ENCODE data around the gene NECAB3. TPM values are rescaled to one million over a fixed set of nuclear protein-coding genes. Genes with fewer than 3 reads are reported as not detected.
"Not testable (repeated sequence)": the region's sequence is repeated elsewhere in the genome, so short reads cannot be mapped to it uniquely, and the experiment has no call there.

NECAB3 gene
- total RNA-seq, 1 donor from 2014 or later = 24.1 TPM

DNA sequence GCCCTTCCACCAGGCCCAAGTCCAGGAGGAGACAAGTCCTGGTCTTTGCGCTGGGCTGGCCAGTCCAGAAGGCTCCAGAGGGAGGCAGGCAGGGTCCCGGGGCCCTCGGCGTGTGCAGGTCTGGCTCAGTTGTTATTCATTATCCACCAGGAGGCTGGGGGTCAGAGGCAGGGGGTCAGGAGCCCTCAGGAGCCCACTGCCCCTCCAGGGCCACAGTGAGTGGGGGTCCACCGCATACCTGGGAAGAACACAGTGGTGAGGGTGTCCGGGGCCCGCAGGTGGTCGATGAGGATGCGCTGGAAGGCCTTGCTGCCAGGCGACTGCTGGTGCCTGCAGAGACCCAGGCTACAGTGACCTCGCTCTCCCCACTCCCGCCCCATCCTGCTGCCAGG, 16.5 kb downstream of the NECAB3 start:
- DNase-seq (ENCODE audit: low spot score) = no peak
- intact Hi-C loops (cut with DNase I) = no loop called here
- ATAC-seq = no peak

DNA sequence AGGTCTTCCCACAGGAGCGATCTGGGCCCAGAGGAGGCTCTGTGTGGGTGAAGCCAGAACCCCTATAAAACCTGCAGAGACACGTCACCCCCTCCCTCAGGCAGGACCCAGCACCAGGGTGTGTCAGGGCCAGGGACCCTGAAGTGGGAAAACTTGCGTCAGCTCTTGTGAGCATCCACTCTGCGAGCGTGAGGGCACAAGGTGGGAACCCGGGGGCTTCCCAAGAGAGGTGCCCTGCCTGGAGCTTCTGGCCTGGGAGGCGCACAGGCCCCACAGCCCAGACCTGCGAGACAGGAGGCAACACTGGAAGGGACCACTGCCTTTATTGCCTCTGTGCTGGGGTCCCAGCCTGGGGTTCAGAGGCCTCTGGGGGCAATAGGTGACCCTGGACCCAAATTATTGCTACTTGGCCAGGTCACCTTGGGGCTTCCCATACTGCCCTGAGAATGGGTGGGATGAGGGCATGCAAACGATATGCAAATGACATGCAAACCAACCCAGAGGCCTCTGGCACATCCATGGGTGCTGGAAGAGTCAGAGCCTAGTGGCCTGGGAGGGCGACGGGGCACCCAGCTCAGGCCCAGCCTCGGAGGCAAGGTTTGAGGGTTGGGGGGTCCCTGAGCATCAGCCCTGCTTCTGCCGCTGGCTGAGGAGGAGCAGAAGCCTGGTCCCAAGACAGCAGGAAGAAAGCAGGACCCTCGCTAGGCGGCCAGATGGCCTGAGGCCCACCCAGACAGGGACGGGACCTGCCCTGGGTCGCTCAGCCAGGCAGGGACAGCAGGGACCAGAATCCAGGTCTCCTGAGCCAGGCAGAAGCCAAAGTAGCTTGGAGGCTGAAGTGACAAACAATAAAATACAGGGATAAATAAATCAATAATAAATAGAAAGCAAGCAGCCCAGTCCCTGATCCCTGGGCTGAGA, 17.2 kb downstream of the NECAB3 start:
- DNase-seq (ENCODE audit: low spot score) (no peak), ATAC-seq (no peak)
- intact Hi-C loops (cut with DNase I) = no loop called here

- ATAC-seq (no peak), DNase-seq (ENCODE audit: low spot score) (no peak)
- intact Hi-C loops (cut with DNase I) = no loop called here
These were observed 18.0 kb downstream of the NECAB3 start for GRCh38 chr20:33656010-33656782.

- intact Hi-C loops (cut with DNase I) = no loop called here
- ATAC-seq (no peak), DNase-seq (ENCODE audit: low spot score) (no peak)
These were observed 19.1 kb downstream of the NECAB3 start for GRCh38 chr20:33655164-33655563.

GRCh38 chr20:33654680-33655161, 19.5 kb downstream of the NECAB3 start:
- DNase-seq (ENCODE audit: low spot score) (no peak), ATAC-seq (no peak)
- intact Hi-C loops (cut with DNase I) = no loop called here

DNA sequence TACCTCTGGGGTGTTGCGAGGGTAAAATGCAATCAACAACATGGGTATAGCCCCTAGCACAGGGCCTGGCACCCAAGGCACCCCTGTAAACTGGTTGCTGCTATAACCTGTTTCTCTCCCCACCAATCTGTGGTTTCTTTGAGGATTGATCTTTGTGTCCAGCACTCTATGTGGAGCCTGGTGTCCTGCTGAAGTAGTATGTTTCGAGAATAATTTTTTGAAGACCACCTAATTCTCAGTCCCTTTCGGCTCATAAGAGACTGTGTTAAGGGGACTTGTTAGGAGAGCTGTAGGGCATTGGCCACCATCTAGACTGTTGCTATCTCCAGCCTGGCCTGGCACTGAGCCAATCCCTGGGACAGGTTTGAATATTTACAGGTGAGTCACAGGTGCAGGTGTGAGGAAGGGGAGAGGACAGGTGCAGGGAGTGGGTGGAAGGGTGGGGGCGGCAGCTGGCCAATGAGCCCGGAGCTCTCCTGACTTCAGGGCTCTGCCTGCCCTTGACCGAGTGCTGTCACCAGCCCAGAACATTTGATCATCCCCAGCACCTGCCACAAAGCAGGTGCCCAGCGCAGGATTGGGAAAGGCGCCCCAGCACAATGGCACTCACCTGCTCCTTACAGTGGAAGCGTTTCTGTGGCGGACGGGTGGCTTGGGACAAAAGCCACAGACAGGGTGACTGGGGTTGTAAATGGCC, 20.2 kb downstream of the NECAB3 start:
- DNase-seq (ENCODE audit: low spot score) (no peak), ATAC-seq (no peak)
- intact Hi-C loops (cut with DNase I) = no loop called here

DNA sequence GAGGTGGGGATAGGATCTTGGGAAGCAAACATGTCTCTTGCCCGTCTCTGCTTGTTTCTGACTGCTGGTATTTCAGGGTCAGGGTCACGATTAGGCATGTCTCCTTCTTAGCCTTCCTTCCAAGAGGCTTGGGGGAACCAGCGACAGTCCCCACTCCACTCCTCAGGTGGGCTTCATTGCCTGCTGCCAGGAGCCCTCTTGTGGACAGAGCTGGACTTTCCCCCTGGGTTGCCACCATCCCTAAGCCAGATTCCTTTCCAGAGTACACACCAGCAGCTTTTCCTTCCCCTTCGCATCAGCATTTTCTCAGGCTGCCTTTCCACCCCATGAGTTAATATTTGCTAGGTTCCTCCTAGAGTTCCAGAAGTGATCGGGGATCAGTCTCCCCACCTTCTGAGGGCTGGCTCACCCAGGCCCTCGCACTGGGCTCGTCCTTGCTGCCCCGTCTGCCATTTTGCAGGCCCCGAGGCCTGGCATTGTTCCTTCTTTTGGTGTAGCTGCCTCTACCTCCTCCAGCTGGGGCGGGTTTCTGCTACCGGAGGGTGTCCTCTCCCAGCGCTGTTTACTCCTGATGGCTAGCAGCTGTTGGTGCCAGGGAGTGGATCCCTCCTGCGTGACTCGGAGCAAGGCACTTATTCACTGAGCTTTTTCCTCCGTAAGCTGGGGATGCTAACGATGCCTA, 20.9 kb downstream of the NECAB3 start:
- intact Hi-C loops (cut with DNase I) = no loop called here
- DNase-seq (ENCODE audit: low spot score) (no peak), ATAC-seq (peak; percentile 75)

- no peak for ATAC-seq
- DNase-seq (ENCODE audit: low spot score) = no peak
- intact Hi-C loops (cut with DNase I) = no loop called here
These were observed 22.6 kb downstream of the NECAB3 start for GRCh38 chr20:33651562-33652048.

GRCh38 chr20:33650753-33651561, 23.3 kb downstream of the NECAB3 start:
- intact Hi-C loops (cut with DNase I) = no loop called here
- ATAC-seq (no peak), DNase-seq (ENCODE audit: low spot score) (no peak)

DNA sequence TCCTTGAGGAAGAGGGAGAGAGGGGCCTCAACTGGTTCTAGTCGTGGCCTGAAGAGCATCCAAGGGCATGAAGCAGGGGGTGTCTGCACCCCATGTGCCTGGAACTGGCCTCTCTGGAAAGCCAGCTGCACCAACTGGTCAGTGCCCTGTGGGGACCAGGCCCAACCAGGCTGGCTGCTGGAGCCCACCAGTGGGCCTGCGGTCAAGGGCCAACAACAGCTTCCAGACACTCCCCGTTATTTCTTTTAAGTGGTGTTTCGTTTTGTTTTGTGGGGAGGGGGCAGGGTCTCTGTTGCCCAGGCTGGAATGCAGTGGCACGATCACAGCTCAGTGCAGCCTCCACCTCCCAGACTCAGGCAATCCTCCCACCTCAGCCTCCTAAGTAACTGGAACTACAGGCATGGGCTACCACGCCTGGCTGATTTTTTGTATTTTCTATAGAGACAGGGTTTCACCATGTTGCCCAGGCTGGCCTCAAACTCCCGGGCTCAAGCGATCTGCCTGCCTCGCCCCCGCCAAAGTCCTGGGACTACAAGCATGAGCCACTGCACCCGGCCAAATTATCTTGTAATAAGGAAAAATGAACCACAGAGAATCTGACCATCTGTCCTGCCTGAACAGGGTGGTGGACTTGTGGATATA, 24.0 kb downstream of the NECAB3 start:
- intact Hi-C loops (cut with DNase I) = no loop called here
- DNase-seq (ENCODE audit: low spot score) (no peak), ATAC-seq (no peak)

GRCh38 chr20:33649201-33649681, 25.0 kb downstream of the NECAB3 start:
- DNase-seq (ENCODE audit: low spot score) (peak; percentile 59), ATAC-seq (peak; percentile 39)
- intact Hi-C loops (cut with DNase I) = no loop called here

- DNase-seq (ENCODE audit: low spot score) = no peak
- intact Hi-C loops (cut with DNase I) = no loop called here
- ATAC-seq = no peak
These were observed 25.7 kb downstream of the NECAB3 start for GRCh38 chr20:33648396-33649004.

GRCh38 chr20:33647603-33648395, 26.4 kb downstream of the NECAB3 start:
- peak; percentile 91 for ATAC-seq

DNA sequence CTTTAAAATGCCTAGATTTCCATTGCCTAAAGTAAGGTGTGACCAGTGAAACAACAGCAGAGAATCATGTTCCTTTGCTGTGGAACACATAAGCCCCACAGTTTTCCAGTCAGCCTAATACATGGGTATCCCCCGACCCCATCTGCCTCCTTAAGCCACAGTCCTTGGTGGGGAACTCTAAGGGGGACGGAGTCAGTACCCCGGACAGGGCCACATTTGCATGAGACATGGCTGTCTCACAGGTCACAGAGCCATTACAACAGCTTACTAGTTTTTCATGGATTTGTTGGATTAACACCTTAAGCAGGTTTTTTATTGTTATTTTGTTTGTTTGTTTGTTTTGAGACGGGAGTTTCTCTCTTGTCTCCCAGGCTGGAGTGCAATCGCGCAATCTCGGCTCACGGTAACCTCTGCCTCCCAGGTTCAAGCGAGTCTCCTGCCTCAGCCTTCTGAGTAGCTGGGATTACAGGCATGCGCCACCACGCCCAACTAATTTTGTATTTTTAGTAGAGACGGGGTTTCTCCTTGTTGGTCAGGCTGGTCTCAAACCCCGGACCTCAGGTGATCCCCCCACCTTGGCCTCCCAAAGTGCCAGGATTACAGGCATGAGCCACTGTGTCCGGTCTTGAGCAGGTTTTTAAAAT, 27.1 kb downstream of the NECAB3 start:
- peak; percentile 16 for ATAC-seq
- intact Hi-C loops (cut with DNase I); DNase-seq (ENCODE audit: low spot score): not testable (repeated sequence)

More at GRCh38 chr20:33647603-33648395, 26.4 kb downstream of the NECAB3 start:
- no peak for DNase-seq (ENCODE audit: low spot score)
- intact Hi-C loops (cut with DNase I) = no loop called here

- ATAC-seq (no peak), DNase-seq (ENCODE audit: low spot score) (no peak)
- intact Hi-C loops (cut with DNase I) = no loop called here
These were observed 28.0 kb downstream of the NECAB3 start for GRCh38 chr20:33646191-33646590.

GRCh38 chr20:33645396-33645795, 28.8 kb downstream of the NECAB3 start:
- intact Hi-C loops (cut with DNase I) = no loop called here
- ATAC-seq (no peak), DNase-seq (ENCODE audit: low spot score) (no peak)
